CD4-positive, alpha-beta memory T cell (primary cell): Measurements from ENCODE around the gene ABHD6. TPM values are rescaled to one million over a fixed set of nuclear protein-coding genes. Genes with fewer than 3 reads are reported as not detected.

ENCODE experiments used
- CTCF ChIA-PET: fragments of 350-600 bp; sonication (Branson Sonifier 250); formaldehyde crosslinking; loops from one replicate; lab custom pipeline; 2021; ENCODE audit warnings: inconsistent platforms; ENCODE audit not compliant: partially characterized antibody; lab: Charles Lee
- POLR2A ChIA-PET: fragments of 350-600 bp; sonication (Branson Sonifier 250); formaldehyde crosslinking; loops from one replicate; lab custom pipeline; 2021; ENCODE audit not compliant: partially characterized antibody; lab: Charles Lee
- DNase-seq, 5 donors: peaks; one replicate each; pipeline versions ENCODE4 v3.0.0 to v3.0.0-alpha.2; 2020 to 2022; ENCODE audit warnings: mixed read lengths in 1 of 5
- H3K27ac ChIP-seq: one replicate; pipeline ENCODE4 v1.7.0; 2013; ENCODE audit warnings: low read depth, low read length
- H3K27me3 ChIP-seq: 2 replicates; pipeline ENCODE4 v1.7.0; 2013; ENCODE audit warnings: mild to moderate bottlenecking, low read length, moderate library complexity; ENCODE audit not compliant: insufficient read depth
- H3K36me3 ChIP-seq: 2 replicates; pipeline ENCODE4 v1.7.0; 2013; ENCODE audit warnings: mild to moderate bottlenecking, low read length, moderate library complexity; ENCODE audit not compliant: insufficient read depth
- H3K4me1 ChIP-seq: 2 replicates; pipeline ENCODE4 v1.7.0; 2013; ENCODE audit warnings: mild to moderate bottlenecking, low read length, moderate library complexity; ENCODE audit not compliant: insufficient read depth
- H3K4me3 ChIP-seq, 2 donors: one replicate each; pipeline ENCODE4 v1.7.0; 2013; ENCODE audit warnings: low read length in 2 of 2, mild to moderate bottlenecking in 1 of 2
- H3K9me3 ChIP-seq, 2 donors: one replicate each; pipeline ENCODE4 v1.7.0; 2013; ENCODE audit warnings: low read length in 2 of 2, control low read depth in 1 of 2; ENCODE audit not compliant: control insufficient read depth in 1 of 2
- H3K27ac Mint-ChIP-seq, 7 donors: one replicate each; pipeline ENCODE4 v1.8.0; 2020 to 2021; ENCODE audit warnings: mixed read lengths in 7 of 7, mild to moderate bottlenecking in 6 of 7, inconsistent platforms in 3 of 7, moderate library complexity in 3 of 7
- H3K27me3 Mint-ChIP-seq, 2 donors: one replicate each; pipeline ENCODE4 v1.8.0; 2020 to 2021; ENCODE audit warnings: mixed read lengths in 2 of 2
- H3K36me3 Mint-ChIP-seq, 2 donors: one replicate each; pipeline ENCODE4 v1.8.0; 2020 to 2021; ENCODE audit warnings: mixed read lengths in 2 of 2, inconsistent platforms in 1 of 2, mild to moderate bottlenecking in 1 of 2
- H3K4me1 Mint-ChIP-seq, 4 donors: one replicate each; pipeline ENCODE4 v1.8.0; 2020 to 2021; ENCODE audit warnings: mixed read lengths in 4 of 4, mild to moderate bottlenecking in 1 of 4
- H3K4me3 Mint-ChIP-seq, 8 donors: one replicate each; pipeline ENCODE4 v1.8.0; 2020 to 2021; ENCODE audit warnings: mixed read lengths in 8 of 8, mild to moderate bottlenecking in 7 of 8, moderate library complexity in 6 of 8, inconsistent platforms in 3 of 8
- H3K9me3 Mint-ChIP-seq, 8 donors: one replicate each; pipeline ENCODE4 v1.8.0; 2020 to 2021; ENCODE audit warnings: mixed read lengths in 8 of 8, mild to moderate bottlenecking in 5 of 8, inconsistent platforms in 3 of 8, moderate library complexity in 1 of 8
- intact Hi-C: fragments of 100-400 bp; cut with micrococcal nuclease; formaldehyde crosslinking; loops from one replicate; pipeline ENCODE4 v1.15.1; 2023
- polyA plus RNA-seq, 2 donors: library from polyadenylated mRNA; unstranded; fragments of 300-500 nt; fragmentation: Illumina TruSeq; gene quantifications; one replicate each; pipeline ENCODE4 v1.2.3, GENCODE V29; 2021
- total RNA-seq, 2 experiments: library from RNA; stranded (reverse); gene quantifications; one replicate each; pipeline ENCODE4 v1.2.3, GENCODE V29; 2021

The ABHD6 gene
- total and polyA plus RNA-seq, 4 experiments from 2014 or later: 4.7 to 8.2 (median 6.2) TPM

GRCh38 chr3:58298190-58298589, 60.6 kb downstream of the ABHD6 start:
- H3K9me3 Mint-ChIP-seq: peaks cover 0 to 16% (median 4%) of the 10 kb centered on the region in 8 donors
- no peaks in the 10 kb centered on the region for H3K4me1 Mint-ChIP-seq
- H3K27ac ChIP-seq: no peak overlapping the region
- H3K36me3 ChIP-seq: no peaks in the 10 kb centered on the region
- H3K4me3 ChIP-seq: no peak overlapping the region
- H3K4me3 Mint-ChIP-seq: no peak overlapping the region
- DNase-seq: no peak
- peaks cover 15 to 24% of the 10 kb centered on the region in 2 donors for H3K27me3 Mint-ChIP-seq
- intact Hi-C loops: no loop called here
- ChIA-PET CTCF (no interaction called here), POLR2A (no interaction called here)
- no peaks in the 10 kb centered on the region for H3K4me1 ChIP-seq
- H3K27me3 ChIP-seq: peaks cover 9% of the 10 kb centered on the region
- H3K9me3 ChIP-seq: no peaks in the 10 kb centered on the region
- H3K27ac Mint-ChIP-seq: no peak overlapping the region
- H3K36me3 Mint-ChIP-seq: peaks cover 0 to 3% of the 10 kb centered on the region in 2 donors

- no peak overlapping the region for H3K4me3 ChIP-seq
- H3K4me3 Mint-ChIP-seq: no peak overlapping the region
- no peak overlapping the region for H3K27ac Mint-ChIP-seq
- POLR2A ChIA-PET: no interaction called here
- H3K36me3 ChIP-seq: no peaks in the 10 kb centered on the region
- H3K27me3 Mint-ChIP-seq: peaks cover 15 to 24% of the 10 kb centered on the region in 2 donors
- H3K4me1 Mint-ChIP-seq: no peaks in the 10 kb centered on the region
- DNase-seq: no peak
- peaks cover 0 to 16% (median 4%) of the 10 kb centered on the region in 8 donors for H3K9me3 Mint-ChIP-seq
- no peak overlapping the region for H3K27ac ChIP-seq
- H3K4me1 ChIP-seq: no peaks in the 10 kb centered on the region
- H3K9me3 ChIP-seq: no peaks in the 10 kb centered on the region
- peaks cover 9% of the 10 kb centered on the region for H3K27me3 ChIP-seq
- intact Hi-C loops: no loop called here
- CTCF ChIA-PET: interaction anchor here (2.0 kb wide), 1 partner anchor 110 kb away, joined by 14 read pairs; no protein-coding TSS in a partner anchor
- no peaks in the 10 kb centered on the region for H3K36me3 Mint-ChIP-seq
These were observed 61.5 kb downstream of the ABHD6 start for GRCh38 chr3:58299075-58299474.

GRCh38 chr3:58299839-58300516, 62.4 kb downstream of the ABHD6 start:
- no peak for DNase-seq
- Mint-ChIP-seq H3K4me3 (no peak overlapping the region), H3K4me1 (no peaks in the 10 kb centered on the region), H3K27me3 (peaks cover 15 to 24% of the 10 kb centered on the region in 2 donors), H3K9me3 (peaks cover 0 to 11% (median 4%) of the 10 kb centered on the region in 8 donors), H3K36me3 (no peaks in the 10 kb centered on the region), H3K27ac (no peak overlapping the region)
- Histone ChIP-seq H3K36me3 (no peaks in the 10 kb centered on the region), H3K27ac (no peak overlapping the region), H3K4me1 (no peaks in the 10 kb centered on the region), H3K9me3 (no peaks in the 10 kb centered on the region), H3K4me3 (no peak overlapping the region), H3K27me3 (peaks cover 9% of the 10 kb centered on the region)
- ChIA-PET CTCF (interaction anchor here (2.0 kb wide), 1 partner anchor 111 kb away, joined by 14 read pairs; no protein-coding TSS in a partner anchor), POLR2A (no interaction called here)
- intact Hi-C loops: no loop called here

- intact Hi-C loops: loop anchor here (1.0 to 5.0 kb wide), 10 partner anchors 15 to 1624 kb away; partner anchors contain the start of genes ABHD6, FLNB, KCTD6 and PDHB
- Mint-ChIP-seq H3K9me3 (peaks cover 0 to 9% (median 5%) of the 10 kb centered on the region in 8 donors), H3K27ac (peak within 1 kb of the TSS; percentile 96 to 100 (median 100)), H3K4me1 (peaks cover 23 to 37% (median 30%) of the 10 kb centered on the region in 4 donors), H3K27me3 (peaks cover 3 to 8% of the 10 kb centered on the region in 2 donors), H3K4me3 (peak within 1 kb of the TSS; percentile 96 to 100 (median 98)), H3K36me3 (peaks cover 7 to 26% of the 10 kb centered on the region in 2 donors)
- DNase-seq: peak; percentile 97 to 99 (median 98)
- ChIA-PET POLR2A (interaction anchor here (0.6 to 4.0 kb wide), 24 partner anchors 10 to 1078 kb away, joined by 3 to 40 read pairs (median 4); partner anchors contain the start of genes ABHD6, APPL1, ARF4 and FLNB), CTCF (interaction anchor here (0.6 to 5.9 kb wide), 51 partner anchors 10 to 1424 kb away, joined by 3 to 89 read pairs (median 5); partner anchors contain the start of genes ABHD6, FLNB, KCTD6 and PDHB)
- Histone ChIP-seq H3K27ac (peak within 1 kb of the TSS; percentile 93), H3K36me3 (peaks cover 1% of the 10 kb centered on the region), H3K27me3 (no peaks in the 10 kb centered on the region), H3K4me1 (peaks cover 27% of the 10 kb centered on the region), H3K9me3 (no peaks in the 10 kb centered on the region), H3K4me3 (peak within 1 kb of the TSS; percentile 79 to 80)
These were observed 68.5 kb downstream of the ABHD6 start, which contains the start of the genes HTD2 and RPP14 for GRCh38 chr3:58305882-58306711. TSS of gene HTD2 (plus strand) at chr3:58306520. CDS start at chr3:58317614, 11,094 bp downstream. TSS of gene RPP14 (plus strand) at chr3:58306245. CDS start at chr3:58310330, 4,085 bp downstream.

- Histone ChIP-seq H3K4me1 (peaks cover 27% of the 10 kb centered on the region), H3K27ac (peak overlapping the region; percentile 93), H3K36me3 (peaks cover 14% of the 10 kb centered on the region), H3K27me3 (no peaks in the 10 kb centered on the region), H3K4me3 (peak overlapping the region; percentile 52 to 80), H3K9me3 (no peaks in the 10 kb centered on the region)
- ChIA-PET CTCF (interaction anchor here (0.6 to 5.9 kb wide), 23 partner anchors 10 to 322 kb away, joined by 3 to 89 read pairs (median 12); partner anchors contain the start of genes ABHD6, KCTD6, PDHB and PXK), POLR2A (interaction anchor here (1.5 to 4.0 kb wide), 8 partner anchors 13 to 226 kb away, joined by 5 to 40 read pairs (median 18); partner anchors contain the start of genes ABHD6, KCTD6, PDHB and PXK)
- peak; percentile 45 to 70 (median 60) for DNase-seq
- peaks cover 23 to 37% (median 30%) of the 10 kb centered on the region in 4 donors for H3K4me1 Mint-ChIP-seq
- H3K36me3 Mint-ChIP-seq: peaks cover 15 to 37% of the 10 kb centered on the region in 2 donors
- intact Hi-C loops: loop anchor here (1.0 to 5.0 kb wide), 5 partner anchors 13 to 1625 kb away; partner anchors contain the start of gene TASOR
- peak overlapping the region; percentile 62 to 99 (median 87) for H3K27ac Mint-ChIP-seq
- H3K9me3 Mint-ChIP-seq: peaks cover 0 to 2% (median 0%) of the 10 kb centered on the region in 8 donors
- peak overlapping the region; percentile 79 to 100 (median 98) for H3K4me3 Mint-ChIP-seq
- no peaks in the 10 kb centered on the region for H3K27me3 Mint-ChIP-seq
These were observed 70.1 kb downstream of the ABHD6 start for GRCh38 chr3:58307639-58308215.

- H3K27ac Mint-ChIP-seq: peak overlapping the region; percentile 38 to 99 (median 68)
- peaks cover 0 to 2% (median 0%) of the 10 kb centered on the region in 8 donors for H3K9me3 Mint-ChIP-seq
- H3K27me3 Mint-ChIP-seq: no peaks in the 10 kb centered on the region
- no peaks in the 10 kb centered on the region for H3K9me3 ChIP-seq
- peak overlapping the region in 7 of 8 donors; percentile 12 to 100 (median 52) for H3K4me3 Mint-ChIP-seq
- POLR2A ChIA-PET: interaction anchor here (4.0 kb wide), 1 partner anchor 125 kb away, joined by 31 read pairs; the partner anchor contains the start of gene PDHB
- H3K36me3 Mint-ChIP-seq: peaks cover 18 to 47% of the 10 kb centered on the region in 2 donors
- peaks cover 20% of the 10 kb centered on the region for H3K36me3 ChIP-seq
- H3K27ac ChIP-seq: peak overlapping the region; percentile 18
- H3K4me3 ChIP-seq: no peak overlapping the region
- peaks cover 24 to 45% (median 33%) of the 10 kb centered on the region in 4 donors for H3K4me1 Mint-ChIP-seq
- CTCF ChIA-PET: interaction anchor here (1.1 to 5.9 kb wide), 11 partner anchors 9 to 321 kb away, joined by 3 to 89 read pairs (median 17); partner anchors contain the start of genes ABHD6, KCTD6 and PXK
- no peaks in the 10 kb centered on the region for H3K27me3 ChIP-seq
- intact Hi-C loops: loop anchor here (5.0 kb wide), 2 partner anchors 131 to 1626 kb away; partner anchors contain the start of gene TASOR
- DNase-seq: no peak
- H3K4me1 ChIP-seq: peaks cover 27% of the 10 kb centered on the region
These were observed 71.1 kb downstream of the ABHD6 start for GRCh38 chr3:58308728-58309127.
